Keratinocyte (primary cell): ENCODE data around the gene HNF1B. TPM values are rescaled to one million over a fixed set of nuclear protein-coding genes. Genes with fewer than 3 reads are reported as not detected.

Source experiments
- DNase-seq: peaks from one replicate; pipeline ENCODE4 v3.0.0-alpha.2; 2011; ENCODE audit warnings: low read depth, missing footprints, low spot score
- FAIRE-seq: peaks from 2 replicates; lab custom pipeline; 2011; peaks lifted over from hg19 to GRCh38; lab: Jason Lieb, UNC
- H2AFZ ChIP-seq: 2 replicates; pipeline ENCODE4 v1.6.0; 2012; ENCODE audit warnings: low read length, control low read depth, inconsistent platforms; ENCODE audit not compliant: control insufficient read depth
- H3K27ac ChIP-seq: 2 replicates; pipeline ENCODE4 v1.5.1; 2011; ENCODE audit warnings: low read length; ENCODE audit not compliant: control insufficient read depth, insufficient read depth
- H3K27me3 ChIP-seq: 3 replicates; pipeline ENCODE4 v1.6.0; 2011; ENCODE audit warnings: low read length; ENCODE audit not compliant: control insufficient read depth, insufficient read depth; ENCODE audit errors: extremely low read depth
- H3K36me3 ChIP-seq, 2 experiments: 2 replicates in 1 of 2; 3 replicates in 1 of 2; pipeline ENCODE4 v1.5.1; 2011; ENCODE audit warnings: low read length in 2 of 2, mild to moderate bottlenecking in 1 of 2; ENCODE audit not compliant: control insufficient read depth in 2 of 2, insufficient read depth in 2 of 2; ENCODE audit errors: extremely low read depth in 1 of 2
- H3K4me1 ChIP-seq: 3 replicates; pipeline ENCODE4 v1.5.1; 2011; ENCODE audit warnings: low read length; ENCODE audit not compliant: control insufficient read depth, insufficient read depth; ENCODE audit errors: extremely low read depth
- H3K4me2 ChIP-seq: 3 replicates; pipeline ENCODE4 v1.6.0; 2011; ENCODE audit warnings: low read depth, low read length; ENCODE audit not compliant: control insufficient read depth, insufficient read depth; ENCODE audit errors: extremely low read depth
- H3K4me3 ChIP-seq, 3 experiments: fragments of 200-600 bp in 1 of 3; sonication (generic) in 1 of 3; 2 replicates in 2 of 3; 3 replicates in 1 of 3; pipeline ENCODE4 v1.5.1; 2011 to 2016; ENCODE audit warnings: low read length in 3 of 3, mild to moderate bottlenecking in 3 of 3, control low read depth in 2 of 3, inconsistent platforms in 1 of 3, low read depth in 1 of 3, mixed read lengths in 1 of 3, mixed run types in 1 of 3, moderate library complexity in 1 of 3; ENCODE audit not compliant: control insufficient read depth in 2 of 3, insufficient read depth in 2 of 3; ENCODE audit errors: extremely low read depth in 1 of 3
- H3K79me2 ChIP-seq: 2 replicates; pipeline ENCODE4 v1.6.0; 2012; ENCODE audit warnings: low read length; ENCODE audit not compliant: control insufficient read depth, insufficient read depth
- H3K9ac ChIP-seq: 3 replicates; pipeline ENCODE4 v1.6.0; 2011; ENCODE audit warnings: low read length; ENCODE audit not compliant: control insufficient read depth, insufficient read depth; ENCODE audit errors: extremely low read depth
- H3K9me1 ChIP-seq: 3 replicates; pipeline ENCODE4 v1.6.0; 2011; ENCODE audit warnings: low read length; ENCODE audit not compliant: control insufficient read depth, insufficient read depth; ENCODE audit errors: extremely low read depth
- H3K9me3 ChIP-seq: 2 replicates; pipeline ENCODE4 v1.5.1; 2012; ENCODE audit warnings: low read depth, low read length; ENCODE audit not compliant: control insufficient read depth
- H4K20me1 ChIP-seq: 3 replicates; pipeline ENCODE4 v1.6.0; 2011; ENCODE audit warnings: low read length; ENCODE audit not compliant: control insufficient read depth, insufficient read depth; ENCODE audit errors: extremely low read depth
- EZH2 ChIP-seq: IDR thresholded peaks from one replicate; pipeline ENCODE4 v1.6.1; 2012; ENCODE audit warnings: inconsistent platforms, mild to moderate bottlenecking, low read length, moderate library complexity
- dilution Hi-C: fragments of 300-500 bp; cut with MboI; formaldehyde crosslinking; loops from one replicate; pipeline ENCODE4 v1.7.0; 2020; ENCODE audit warnings: low sequenced_read_pairs; ENCODE audit not compliant: extremely low pct_ligation_motif_present
- polyA plus RNA-seq, 5 experiments: library from polyadenylated mRNA; depleted of rRNA in 3 of 5; stranded (reverse) in 3 of 5; stranded (forward) in 1 of 5; unstranded in 1 of 5; fragments of >200 nt; gene quantifications; 1 replicate in 1 of 5; 2 replicates in 3 of 5; 3 replicates in 1 of 5; pipeline versions ENCODE4 v1.2.1 to v1.2.3, GENCODE V29; 2011 to 2012; ENCODE audit warnings: missing spikeins in 2 of 5, low read depth in 1 of 5, low replicate concordance in 1 of 5
- TF ChIP-seq, protein P1 (sequence below), 3 experiments: IDR thresholded peaks in 1 of 3; conservative IDR thresholded peaks in 1 of 3; optimal IDR thresholded peaks in 1 of 3; 2 replicates in 2 of 3; 3 replicates in 1 of 3; pipeline versions ENCODE3 to v1.5.1; 2011; ENCODE audit warnings: low read length in 3 of 3, mild to moderate bottlenecking in 3 of 3, moderate library complexity in 2 of 3, control low read depth in 1 of 3, inconsistent platforms in 1 of 3; ENCODE audit not compliant: insufficient read depth in 2 of 3; ENCODE audit errors: extremely low read depth in 1 of 3

Gene HNF1B
- polyA plus RNA-seq, 1 donor (not counting 4 experiments of a cell fraction or from before 2014, with no cell fraction given): not detected

DNA sequence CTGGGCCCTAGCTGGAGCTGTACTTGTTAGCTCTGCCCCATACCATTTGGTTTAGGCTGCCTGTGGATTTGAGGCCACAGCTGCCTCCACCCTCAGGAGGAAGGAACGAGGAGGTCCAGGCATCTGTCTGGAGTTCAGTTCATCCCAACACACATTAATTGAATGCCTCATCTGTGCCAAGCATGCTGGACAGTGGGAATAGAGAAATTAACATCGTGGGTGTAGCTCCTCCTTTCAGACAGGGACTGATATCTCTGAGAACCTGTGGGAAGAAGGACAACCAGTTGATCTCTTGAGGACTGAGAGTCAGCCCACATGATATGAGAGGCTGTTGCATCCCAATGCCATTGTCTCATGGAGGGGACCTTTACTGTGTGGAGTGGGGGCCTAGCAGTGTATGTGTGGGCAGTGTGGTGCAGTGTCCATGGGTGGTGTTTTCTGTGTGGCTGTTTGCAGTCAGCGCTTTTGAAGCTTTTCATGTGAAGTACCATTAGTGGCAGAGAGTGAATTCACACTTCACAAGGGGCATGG, 72.2 kb downstream of the HNF1B start:
- H3K4me2 ChIP-seq: peak overlapping the region; percentile 76
- dilution Hi-C loops: no loop called here
- H3K27ac ChIP-seq: peak overlapping the region; percentile 79
- DNase-seq (no peak), FAIRE-seq (no peak)
- peaks cover 22% of the 10 kb centered on the region for H3K4me1 ChIP-seq
- H4K20me1 ChIP-seq: no peaks in the 10 kb centered on the region
- peak overlapping the region; percentile 82 for H2AFZ ChIP-seq
- H3K36me3 ChIP-seq: no peaks in the 10 kb centered on the region
- H3K9ac ChIP-seq: peak overlapping the region; percentile 45
- H3K4me3 ChIP-seq: no peak overlapping the region
- no peaks in the 10 kb centered on the region for H3K9me3 ChIP-seq
- H3K9me1 ChIP-seq: no peaks in the 10 kb centered on the region
- TF ChIP-seq, protein P1, sequence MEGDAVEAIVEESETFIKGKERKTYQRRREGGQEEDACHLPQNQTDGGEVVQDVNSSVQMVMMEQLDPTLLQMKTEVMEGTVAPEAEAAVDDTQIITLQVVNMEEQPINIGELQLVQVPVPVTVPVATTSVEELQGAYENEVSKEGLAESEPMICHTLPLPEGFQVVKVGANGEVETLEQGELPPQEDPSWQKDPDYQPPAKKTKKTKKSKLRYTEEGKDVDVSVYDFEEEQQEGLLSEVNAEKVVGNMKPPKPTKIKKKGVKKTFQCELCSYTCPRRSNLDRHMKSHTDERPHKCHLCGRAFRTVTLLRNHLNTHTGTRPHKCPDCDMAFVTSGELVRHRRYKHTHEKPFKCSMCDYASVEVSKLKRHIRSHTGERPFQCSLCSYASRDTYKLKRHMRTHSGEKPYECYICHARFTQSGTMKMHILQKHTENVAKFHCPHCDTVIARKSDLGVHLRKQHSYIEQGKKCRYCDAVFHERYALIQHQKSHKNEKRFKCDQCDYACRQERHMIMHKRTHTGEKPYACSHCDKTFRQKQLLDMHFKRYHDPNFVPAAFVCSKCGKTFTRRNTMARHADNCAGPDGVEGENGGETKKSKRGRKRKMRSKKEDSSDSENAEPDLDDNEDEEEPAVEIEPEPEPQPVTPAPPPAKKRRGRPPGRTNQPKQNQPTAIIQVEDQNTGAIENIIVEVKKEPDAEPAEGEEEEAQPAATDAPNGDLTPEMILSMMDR (optimal IDR thresholded peaks at IDR 0.05 in 1 of 3, IDR thresholded peaks at IDR 0.05 in 1 of 3, conservative IDR thresholded peaks at IDR 0.05 in 1 of 3; ENCODE audit: extremely low read depth in 1 of 3, insufficient read depth in 2 of 3, low read length in 3 of 3): no peak
- TF ChIP-seq EZH2: no peak
- peaks cover 12% of the 10 kb centered on the region for H3K27me3 ChIP-seq
- H3K79me2 ChIP-seq: no peaks in the 10 kb centered on the region

DNA sequence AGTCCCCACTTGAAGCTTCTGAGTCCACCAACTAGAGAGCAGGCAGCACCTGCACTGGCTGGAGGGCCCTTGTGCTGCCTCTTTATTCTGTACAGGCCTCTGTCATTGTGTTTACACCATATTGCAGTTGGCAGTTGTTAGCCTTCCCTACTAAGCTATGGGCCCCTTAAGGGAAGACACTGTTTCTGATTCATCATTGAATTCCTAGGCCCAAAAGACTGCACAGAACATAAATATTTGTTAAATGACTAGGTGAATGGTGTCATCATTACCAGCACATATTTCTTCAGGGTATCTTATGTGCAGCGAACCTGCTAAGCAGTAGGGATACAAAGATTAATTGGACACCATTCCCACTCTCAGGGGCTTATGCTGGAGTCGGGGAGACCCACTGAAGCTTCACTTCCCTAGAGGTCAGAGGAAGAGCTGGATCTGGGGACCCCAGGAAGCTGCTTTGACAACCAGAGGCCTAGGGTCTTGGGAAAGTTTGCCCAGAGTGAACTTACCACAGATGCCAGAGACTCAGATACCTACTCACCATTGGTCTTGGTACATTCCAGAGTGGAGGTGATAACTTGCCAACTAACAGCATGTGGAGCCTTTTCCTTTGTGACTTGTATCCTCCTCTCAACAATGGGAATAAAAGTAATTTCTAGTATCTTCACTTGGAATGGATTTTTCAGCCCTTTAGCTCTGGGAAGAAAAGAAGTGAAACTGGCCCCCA, 72.9 kb downstream of the HNF1B start:
- peak overlapping the region; percentile 45 for H3K9ac ChIP-seq
- TF ChIP-seq EZH2: no peak
- TF ChIP-seq, protein P1 (optimal IDR thresholded peaks at IDR 0.05 in 1 of 3, IDR thresholded peaks at IDR 0.05 in 1 of 3, conservative IDR thresholded peaks at IDR 0.05 in 1 of 3; ENCODE audit: extremely low read depth in 1 of 3, insufficient read depth in 2 of 3, low read length in 3 of 3): no peak
- dilution Hi-C loops: no loop called here
- peak overlapping the region; percentile 82 for H2AFZ ChIP-seq
- no peak for FAIRE-seq
- peak; percentile 32 for DNase-seq
- no peaks in the 10 kb centered on the region for H3K79me2 ChIP-seq
- H3K9me3 ChIP-seq: no peaks in the 10 kb centered on the region
- H3K27ac ChIP-seq: peak overlapping the region; percentile 79
- H4K20me1 ChIP-seq: no peaks in the 10 kb centered on the region
- H3K4me1 ChIP-seq: peaks cover 22% of the 10 kb centered on the region
- no peak overlapping the region for H3K4me3 ChIP-seq
- H3K27me3 ChIP-seq: peaks cover 7% of the 10 kb centered on the region
- H3K9me1 ChIP-seq: no peaks in the 10 kb centered on the region
- H3K36me3 ChIP-seq: no peaks in the 10 kb centered on the region
- peak overlapping the region; percentile 76 for H3K4me2 ChIP-seq
